Fibroblast of pulmonary artery (primary cell): ENCODE data around the gene GNS.

Source experiments
- DNase-seq: peaks from one replicate; pipeline ENCODE4 v3.0.0-alpha.2; 2010; ENCODE audit warnings: low read depth
- H3K4me3 ChIP-seq: replicated peaks from 2 replicates; pipeline ENCODE4 v1.5.1; 2011; ENCODE audit warnings: low read depth, mild to moderate bottlenecking, control low read depth, low read length, moderate library complexity
- TF ChIP-seq, protein P1 (sequence below): IDR thresholded peaks from 2 replicates; pipeline ENCODE4 v1.5.1; 2011; ENCODE audit warnings: mild to moderate bottlenecking, control low read depth, low read length, inconsistent platforms; ENCODE audit errors: missing control alignments

Gene GNS

DNA sequence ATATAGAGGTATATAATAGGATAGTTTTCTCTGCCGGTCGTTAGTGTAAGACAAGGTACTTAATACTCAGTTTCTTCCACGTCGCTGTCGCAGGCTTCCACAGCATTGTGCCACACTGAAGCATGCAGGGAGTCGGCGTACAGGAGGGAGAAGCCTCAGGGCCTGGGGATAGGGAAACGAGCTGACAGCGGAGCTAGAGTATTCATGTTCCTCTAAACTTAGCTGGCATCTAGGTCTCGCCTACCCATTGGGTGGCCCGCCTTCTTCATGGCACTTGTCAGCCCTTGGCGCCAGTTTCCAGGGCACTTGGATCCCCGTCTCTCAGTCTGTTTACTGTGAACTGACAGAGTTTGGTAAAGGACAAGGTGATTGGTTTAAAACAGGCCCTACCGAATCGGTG, 73.6 kb downstream of the GNS start:
- TF ChIP-seq, protein P1, sequence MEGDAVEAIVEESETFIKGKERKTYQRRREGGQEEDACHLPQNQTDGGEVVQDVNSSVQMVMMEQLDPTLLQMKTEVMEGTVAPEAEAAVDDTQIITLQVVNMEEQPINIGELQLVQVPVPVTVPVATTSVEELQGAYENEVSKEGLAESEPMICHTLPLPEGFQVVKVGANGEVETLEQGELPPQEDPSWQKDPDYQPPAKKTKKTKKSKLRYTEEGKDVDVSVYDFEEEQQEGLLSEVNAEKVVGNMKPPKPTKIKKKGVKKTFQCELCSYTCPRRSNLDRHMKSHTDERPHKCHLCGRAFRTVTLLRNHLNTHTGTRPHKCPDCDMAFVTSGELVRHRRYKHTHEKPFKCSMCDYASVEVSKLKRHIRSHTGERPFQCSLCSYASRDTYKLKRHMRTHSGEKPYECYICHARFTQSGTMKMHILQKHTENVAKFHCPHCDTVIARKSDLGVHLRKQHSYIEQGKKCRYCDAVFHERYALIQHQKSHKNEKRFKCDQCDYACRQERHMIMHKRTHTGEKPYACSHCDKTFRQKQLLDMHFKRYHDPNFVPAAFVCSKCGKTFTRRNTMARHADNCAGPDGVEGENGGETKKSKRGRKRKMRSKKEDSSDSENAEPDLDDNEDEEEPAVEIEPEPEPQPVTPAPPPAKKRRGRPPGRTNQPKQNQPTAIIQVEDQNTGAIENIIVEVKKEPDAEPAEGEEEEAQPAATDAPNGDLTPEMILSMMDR, result no peak
- DNase-seq, result no peak
- no peak overlapping the region for H3K4me3 ChIP-seq

DNA sequence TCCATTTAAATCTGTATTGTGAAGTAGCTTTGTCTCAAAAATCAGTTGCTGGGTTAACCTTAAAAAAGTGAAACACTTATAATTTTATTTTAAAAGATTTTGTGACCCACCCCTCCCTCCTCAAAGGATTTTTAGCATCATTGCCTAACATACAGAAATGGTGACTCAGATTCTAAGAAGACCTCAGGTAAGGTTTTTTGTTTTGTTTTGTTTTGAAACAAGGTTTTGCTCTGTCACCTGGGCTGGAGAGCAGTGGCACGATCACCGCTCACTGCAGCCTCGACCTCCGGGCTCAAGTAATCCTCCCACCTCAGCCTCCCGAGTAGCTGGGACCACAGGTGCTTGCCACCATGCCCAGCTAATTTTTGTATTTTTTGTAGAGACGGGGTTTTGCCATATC, 74.2 kb downstream of the GNS start:
- TF ChIP-seq, protein P1, result no peak
- H3K4me3 ChIP-seq, result no peak overlapping the region
- DNase-seq, result no peak

DNA sequence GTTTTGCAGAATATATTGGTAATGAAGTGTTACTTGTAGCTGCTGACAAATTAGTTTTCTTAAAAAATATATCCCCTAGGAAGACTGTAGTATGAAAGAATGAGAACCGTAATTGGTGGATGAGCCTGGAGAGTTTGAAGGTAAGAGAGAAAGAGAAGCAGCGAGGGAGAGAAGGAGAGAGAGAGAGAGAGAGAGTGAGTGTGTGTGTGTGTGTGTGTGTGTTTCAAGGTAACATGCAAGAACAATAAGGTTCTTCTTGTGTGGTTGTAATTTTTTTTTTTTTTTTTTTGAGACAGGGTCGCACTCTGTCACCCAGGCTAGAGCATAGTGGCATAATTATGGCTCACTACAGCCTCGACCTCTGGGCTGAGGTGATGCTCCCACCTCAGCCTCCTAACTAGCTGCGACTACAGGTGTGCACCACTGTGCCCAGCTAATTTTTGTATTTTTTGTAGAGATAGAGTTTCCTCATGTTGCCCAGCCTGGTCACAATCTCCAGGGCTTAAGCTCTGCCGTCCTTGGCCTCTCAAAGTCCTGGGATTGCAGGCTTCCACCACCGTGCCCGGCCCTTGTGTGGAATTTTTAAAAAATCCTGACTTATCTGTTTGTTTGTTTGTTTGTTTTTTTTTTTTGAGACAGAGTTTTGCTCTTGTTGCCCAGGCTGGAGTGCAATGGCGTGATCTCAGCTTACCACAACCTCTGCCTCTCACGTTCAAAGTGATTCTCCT, 75.2 kb downstream of the GNS start:
- DNase-seq, result no peak
- no peak overlapping the region for H3K4me3 ChIP-seq
- TF ChIP-seq, protein P1, result no peak

DNA sequence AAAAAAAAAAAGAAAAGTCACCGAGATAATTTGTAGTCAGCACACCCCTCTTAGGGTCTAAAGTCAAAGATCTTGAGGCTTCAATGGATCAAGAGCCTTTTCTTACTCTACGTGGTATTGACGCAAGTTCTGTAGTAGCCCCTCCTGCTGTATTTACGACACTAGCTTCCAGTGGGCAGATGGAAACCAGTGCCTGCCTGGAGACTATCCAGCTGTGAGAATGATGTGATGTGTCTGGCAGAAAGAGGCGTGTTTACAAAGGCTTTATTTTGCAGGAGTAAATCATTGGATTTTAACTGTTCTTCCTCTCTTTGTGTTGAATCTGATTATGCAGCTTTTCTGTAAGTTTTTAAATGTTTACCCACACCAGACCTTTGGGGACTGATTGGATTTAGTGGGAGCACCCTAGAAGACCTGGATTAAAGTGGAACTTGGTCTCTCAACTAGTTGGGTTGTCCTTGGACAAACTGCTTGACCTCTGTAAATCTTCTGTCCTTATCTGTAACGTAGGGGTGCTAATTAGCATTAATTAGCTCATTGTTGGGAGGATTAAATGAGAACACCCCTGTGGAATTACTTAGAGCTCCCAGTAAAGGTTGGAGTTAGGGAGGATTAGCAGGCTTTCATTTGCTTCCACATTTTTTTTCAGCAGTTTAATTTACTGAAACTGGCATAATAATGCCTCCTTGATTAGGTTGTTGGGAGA, 76.5 kb downstream of the GNS start:
- peak; percentile 96 for DNase-seq
- no peak overlapping the region for H3K4me3 ChIP-seq
- TF ChIP-seq, protein P1, result no peak

DNA sequence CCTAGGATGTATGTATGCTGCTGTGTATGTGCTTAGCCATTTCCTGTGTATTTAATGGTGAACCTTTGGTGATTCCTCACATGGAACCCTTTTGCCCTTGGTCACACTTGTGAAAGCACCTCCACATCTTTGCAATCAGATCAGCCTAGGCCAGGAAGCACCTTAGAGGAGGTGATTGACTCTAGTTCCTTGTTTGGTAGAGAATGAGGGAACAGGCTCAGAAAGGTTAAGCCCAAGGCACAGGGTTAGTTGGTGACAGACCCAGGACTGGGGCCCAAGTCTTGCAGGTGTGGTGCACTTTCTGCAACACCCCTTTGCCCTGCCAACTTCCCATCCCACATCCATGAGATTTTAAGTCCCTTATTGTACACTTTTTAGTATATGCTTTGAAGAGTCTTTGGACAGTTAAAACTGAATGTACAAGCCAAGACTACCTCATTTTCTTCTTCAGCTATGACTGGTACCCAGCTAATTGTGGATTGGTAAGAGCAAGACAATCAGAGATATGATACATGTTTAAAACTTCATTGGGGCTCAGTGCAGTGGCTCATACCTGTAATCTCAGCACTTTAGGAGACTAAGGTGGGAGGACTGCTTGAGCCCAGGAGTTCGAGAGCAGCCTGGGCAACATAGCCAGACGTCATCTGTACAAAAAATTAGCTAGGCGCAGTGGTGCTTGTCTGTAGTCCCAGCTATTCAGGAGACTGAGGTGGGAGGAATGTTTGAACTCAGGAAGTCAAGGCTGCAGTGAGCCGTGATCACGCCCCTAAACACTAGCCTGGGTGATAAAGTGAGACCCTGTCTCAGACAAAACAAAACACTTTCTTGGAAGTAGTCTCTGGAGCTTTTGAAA, 77.8 kb downstream of the GNS start:
- H3K4me3 ChIP-seq, result no peak overlapping the region
- DNase-seq, result no peak
- TF ChIP-seq, protein P1, result no peak

DNA sequence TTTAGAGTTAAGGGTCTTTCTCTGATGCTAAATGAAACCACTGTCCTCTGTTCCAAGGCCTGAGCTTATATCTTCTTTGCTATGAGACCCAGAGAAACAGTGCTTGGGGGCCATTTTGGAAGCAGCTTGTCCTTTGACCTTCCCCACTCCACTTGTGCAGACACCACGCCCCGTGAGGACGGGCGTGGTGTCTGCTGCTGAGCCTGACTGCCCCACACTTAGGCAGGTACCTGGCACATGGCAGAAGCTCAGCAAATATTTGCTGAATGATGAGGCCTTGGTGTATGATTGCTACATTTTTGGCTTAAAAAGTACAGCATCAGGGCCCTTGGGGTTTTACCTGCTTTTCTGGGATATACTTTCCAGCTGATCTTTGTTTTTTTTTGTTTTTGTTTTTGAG, 79.0 kb downstream of the GNS start:
- TF ChIP-seq, protein P1, result no peak
- H3K4me3 ChIP-seq, result peak overlapping the region; percentile 26
- DNase-seq, result no peak
